Activated B cell treated with CpG ODN at 0.5 μM for 24 hours (primary cell): Measurements from ENCODE around the gene ARHGEF28. TPM values are rescaled to one million over a fixed set of nuclear protein-coding genes. Genes with fewer than 3 reads are reported as not detected.

ENCODE experiments used
- ATAC-seq: fragments of 200-7000 bp; cut with Tn5 transposase; one replicate; pipeline ENCODE4 v1.10.0; 2021; ENCODE audit warnings: low read depth, mild to moderate bottlenecking, moderate library complexity
- CTCF ChIA-PET: fragments of 350-600 bp; sonication (Branson Sonifier 250); formaldehyde crosslinking; loops from one replicate; lab custom pipeline; 2021; ENCODE audit warnings: antibody characterized with exemption; lab: Charles Lee
- POLR2A ChIA-PET: fragments of 350-600 bp; sonication (Branson Sonifier 250); formaldehyde crosslinking; loops from one replicate; lab custom pipeline; 2021; ENCODE audit warnings: antibody characterized with exemption; lab: Charles Lee
- DNase-seq: peaks from one replicate; pipeline ENCODE4 v3.0.0; 2022
- H3K27ac Mint-ChIP-seq: one replicate; pipeline ENCODE4 v1.8.0; 2020; ENCODE audit warnings: mixed read lengths
- H3K27me3 Mint-ChIP-seq: one replicate; pipeline ENCODE4 v1.8.0; 2021; ENCODE audit warnings: mixed read lengths
- H3K36me3 Mint-ChIP-seq: one replicate; pipeline ENCODE4 v1.8.0; 2021; ENCODE audit warnings: low read depth, mixed read lengths
- H3K4me1 Mint-ChIP-seq: one replicate; pipeline ENCODE4 v1.8.0; 2021; ENCODE audit warnings: mixed read lengths
- H3K4me3 Mint-ChIP-seq: one replicate; pipeline ENCODE4 v1.8.0; 2020; ENCODE audit warnings: mild to moderate bottlenecking, mixed read lengths
- H3K9me3 Mint-ChIP-seq: one replicate; pipeline ENCODE4 v1.8.0; 2020; ENCODE audit warnings: mixed read lengths
- CTCF ChIP-seq: fragments of 200-600 bp; IDR thresholded peaks from one replicate; pipeline ENCODE4 v1.8.0; 2022; ENCODE audit warnings: antibody characterized with exemption, mild to moderate bottlenecking
- intact Hi-C: fragments of 100-400 bp; cut with micrococcal nuclease; formaldehyde crosslinking; loops from one replicate; pipeline ENCODE4 v1.15.1; 2024
- total RNA-seq: library from RNA; stranded (reverse); gene quantifications from 2 replicates; pipeline ENCODE4 v1.2.3, GENCODE V29; 2022

Gene ARHGEF28
- total RNA-seq, 1 donor from 2014 or later: not detected

DNA sequence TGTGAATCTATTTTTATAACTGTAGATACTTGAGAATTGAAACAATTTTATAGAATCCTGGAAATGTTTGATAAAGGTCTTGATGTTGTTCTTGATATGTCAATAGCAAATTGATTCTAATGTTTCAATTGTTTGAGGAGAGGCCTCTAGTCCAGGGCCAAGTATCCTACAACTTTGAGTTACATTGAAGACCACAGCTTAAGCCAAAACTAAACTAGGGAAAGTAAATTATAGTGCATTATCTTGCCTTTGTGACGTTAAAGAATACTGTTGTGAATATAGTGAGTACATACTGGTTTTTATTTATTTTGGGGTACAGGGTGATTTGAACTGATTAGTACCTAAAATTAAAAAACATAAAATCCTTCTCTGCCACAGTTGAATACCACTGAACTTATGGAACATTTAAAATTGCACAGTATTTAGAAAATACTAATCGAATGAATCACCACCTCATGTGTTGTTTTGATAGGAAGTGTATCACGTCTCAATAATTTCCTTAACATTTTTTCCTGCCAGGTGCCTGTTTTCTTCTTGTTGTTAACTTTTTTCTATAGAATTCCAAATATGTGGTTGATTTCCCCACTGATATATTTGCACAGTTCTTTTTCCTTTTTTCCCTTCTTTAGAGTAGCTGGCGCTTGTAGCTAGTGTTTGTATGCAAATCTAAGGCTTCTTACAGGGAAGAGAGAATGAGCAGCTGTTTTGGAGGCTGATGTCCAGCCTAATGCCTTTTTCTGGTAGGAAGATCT is 12.5 kb downstream of the ARHGEF28 start:
- no peaks in the 10 kb centered on the region for H3K9me3 Mint-ChIP-seq
- no peaks in the 10 kb centered on the region for H3K36me3 Mint-ChIP-seq
- TF ChIP-seq CTCF: no peak
- H3K27me3 Mint-ChIP-seq: peaks cover 11% of the 10 kb centered on the region
- H3K4me3 Mint-ChIP-seq: no peak overlapping the region
- H3K4me1 Mint-ChIP-seq: no peaks in the 10 kb centered on the region
- DNase-seq (no peak), ATAC-seq (no peak)
- no peak overlapping the region for H3K27ac Mint-ChIP-seq
- intact Hi-C loops: no loop called here
- ChIA-PET POLR2A (no interaction called here), CTCF (no interaction called here)

DNA sequence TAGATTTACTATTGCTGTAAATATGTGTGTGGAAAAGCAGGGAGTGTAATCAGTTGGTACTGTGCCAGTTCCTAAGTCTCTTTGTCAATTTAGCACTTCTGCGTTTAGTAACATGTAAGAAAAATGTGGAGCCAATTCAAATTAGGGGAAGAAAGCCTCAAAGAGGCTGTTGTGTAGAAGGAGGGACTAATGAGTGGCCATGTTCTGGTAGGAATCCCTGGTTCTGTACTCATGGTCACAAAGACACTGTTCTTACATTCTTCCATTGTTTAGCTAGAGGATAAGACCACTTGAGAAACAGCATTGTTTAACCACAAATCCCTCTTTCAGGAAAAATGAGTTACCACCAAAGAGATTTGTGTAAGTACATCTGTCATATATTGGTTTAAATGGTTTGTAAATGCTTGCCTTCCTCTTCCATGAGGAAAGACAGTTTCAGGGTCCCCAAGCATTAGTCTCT is 14.9 kb downstream of the ARHGEF28 start:
- ATAC-seq (no peak), DNase-seq (no peak)
- CTCF ChIA-PET: no interaction called here
- no peaks in the 10 kb centered on the region for H3K36me3 Mint-ChIP-seq
- intact Hi-C loops: no loop called here
- POLR2A ChIA-PET: no interaction called here
- TF ChIP-seq CTCF: no peak
- H3K27ac Mint-ChIP-seq: no peak overlapping the region
- peaks cover 19% of the 10 kb centered on the region for H3K27me3 Mint-ChIP-seq
- H3K4me1 Mint-ChIP-seq: no peaks in the 10 kb centered on the region
- no peaks in the 10 kb centered on the region for H3K9me3 Mint-ChIP-seq
- H3K4me3 Mint-ChIP-seq: no peak overlapping the region

DNA sequence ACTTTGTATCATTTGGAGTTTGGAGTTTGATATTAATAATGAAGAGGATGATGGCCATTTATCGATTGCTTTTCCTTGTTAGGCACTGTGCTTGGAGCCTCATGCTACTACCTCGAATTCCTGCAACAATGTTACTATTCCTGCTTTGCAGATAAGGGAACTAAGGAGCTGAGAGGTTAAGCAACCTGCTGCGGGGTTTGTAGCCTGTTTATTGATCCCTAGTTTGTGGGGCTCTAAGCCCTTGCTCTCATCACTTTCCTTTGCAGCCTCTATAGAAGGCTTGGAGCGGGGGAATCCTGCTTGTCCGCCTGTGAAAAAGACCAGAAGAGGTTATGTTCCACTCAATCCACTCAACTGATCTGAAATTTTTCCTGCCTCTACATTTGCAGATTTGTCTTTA is 15.8 kb downstream of the ARHGEF28 start:
- no peaks in the 10 kb centered on the region for H3K9me3 Mint-ChIP-seq
- no peaks in the 10 kb centered on the region for H3K4me1 Mint-ChIP-seq
- ATAC-seq (no peak), DNase-seq (no peak)
- CTCF ChIA-PET: no interaction called here
- H3K27me3 Mint-ChIP-seq: peaks cover 20% of the 10 kb centered on the region
- no peak for TF ChIP-seq CTCF
- POLR2A ChIA-PET: no interaction called here
- H3K36me3 Mint-ChIP-seq: no peaks in the 10 kb centered on the region
- H3K27ac Mint-ChIP-seq: no peak overlapping the region
- no peak overlapping the region for H3K4me3 Mint-ChIP-seq
- intact Hi-C loops: no loop called here

GRCh38 chr5:73642344-73642743 is 16.3 kb downstream of the ARHGEF28 start:
- no peaks in the 10 kb centered on the region for H3K9me3 Mint-ChIP-seq
- CTCF ChIA-PET: no interaction called here
- TF ChIP-seq CTCF: no peak
- DNase-seq (no peak), ATAC-seq (no peak)
- no peak overlapping the region for H3K4me3 Mint-ChIP-seq
- no peaks in the 10 kb centered on the region for H3K4me1 Mint-ChIP-seq
- no peaks in the 10 kb centered on the region for H3K36me3 Mint-ChIP-seq
- peaks cover 20% of the 10 kb centered on the region for H3K27me3 Mint-ChIP-seq
- intact Hi-C loops: no loop called here
- POLR2A ChIA-PET: interaction anchor here (0.6 kb wide), 1 partner anchor 9 kb away, joined by 3 read pairs; no protein-coding TSS in a partner anchor
- H3K27ac Mint-ChIP-seq: no peak overlapping the region

- Mint-ChIP-seq H3K27ac (no peak overlapping the region), H3K4me1 (no peaks in the 10 kb centered on the region), H3K36me3 (no peaks in the 10 kb centered on the region), H3K4me3 (no peak overlapping the region), H3K9me3 (no peaks in the 10 kb centered on the region), H3K27me3 (peaks cover 22% of the 10 kb centered on the region)
- no peak for DNase-seq
- intact Hi-C loops: no loop called here
- no peak for ATAC-seq
- POLR2A ChIA-PET: no interaction called here
- CTCF ChIA-PET: no interaction called here
- no peak for TF ChIP-seq CTCF
These were observed 18.5 kb downstream of the ARHGEF28 start for GRCh38 chr5:73644385-73644963.
